HCT116 (cell line): Measurements from ENCODE around the gene WHRN.

Experiments used
- CEBPB ChIP-seq: IDR thresholded peaks from 2 replicates; pipeline ENCODE4 v1.6.1; 2012; ENCODE audit warnings: low read depth
- EZH2 ChIP-seq: fragments of 200-600 bp; sonication (generic); IDR thresholded peaks from 2 replicates; pipeline ENCODE4 v1.6.1; 2017; ENCODE audit warnings: antibody characterized with exemption, mixed run types
- EZH2phosphoT487 ChIP-seq: fragments of 200-600 bp; IDR thresholded peaks from 2 replicates; pipeline ENCODE4 v1.6.1; 2018; ENCODE audit warnings: antibody characterized with exemption, borderline replicate concordance
- FOSL1 ChIP-seq: IDR thresholded peaks from 2 replicates; pipeline ENCODE4 v1.6.1; 2012; ENCODE audit warnings: low read depth
- JUND ChIP-seq: IDR thresholded peaks from 2 replicates; pipeline ENCODE4 v1.6.1; 2012
- POLR2A ChIP-seq: IDR thresholded peaks from 2 replicates; pipeline ENCODE4 v1.7.0; 2011; ENCODE audit warnings: borderline replicate concordance; ENCODE audit not compliant: insufficient read depth, insufficient read length; ENCODE audit errors: extremely low read depth
- POLR2AphosphoS5 ChIP-seq: IDR thresholded peaks from 2 replicates; pipeline ENCODE4 v1.6.1; 2011; ENCODE audit warnings: mild to moderate bottlenecking, low read depth, low read length, moderate library complexity
- RAD21 ChIP-seq: IDR thresholded peaks from 2 replicates; pipeline ENCODE4 v1.6.1; 2012; ENCODE audit warnings: low read depth, mild to moderate bottlenecking
- SRF ChIP-seq: IDR thresholded peaks from 2 replicates; pipeline ENCODE4 v1.6.1; 2012; ENCODE audit warnings: low read depth
- ZNF274 ChIP-seq: fragments of 200-500 bp; sonication (Bioruptor generic); IDR thresholded peaks from 2 replicates; pipeline ENCODE4 v1.6.1; 2014; ENCODE audit warnings: mild to moderate bottlenecking, low read depth, low read length, inconsistent platforms
- TF ChIP-seq, protein P1 (sequence below), 3 experiments: fragments of 200-600 bp in 1 of 3; sonication (generic) in 1 of 3; IDR thresholded peaks in 2 of 3; conservative IDR thresholded peaks in 1 of 3; 2 replicates each; pipeline ENCODE4 v1.5.1; 2012 to 2017; ENCODE audit warnings: low read depth in 2 of 3, low read length in 2 of 3, antibody characterized with exemption in 1 of 3, borderline replicate concordance in 1 of 3, control low read depth in 1 of 3, mild to moderate bottlenecking in 1 of 3, mixed read lengths in 1 of 3, mixed run types in 1 of 3, moderate library complexity in 1 of 3; ENCODE audit not compliant: insufficient read depth in 1 of 3
- TF ChIP-seq, protein P2 (sequence below): IDR thresholded peaks from 2 replicates; pipeline ENCODE4 v1.6.1; 2012
- TF ChIP-seq, protein P3 (sequence below): IDR thresholded peaks from 2 replicates; pipeline ENCODE4 v1.6.1; 2012
- TF ChIP-seq, protein P4 (sequence below): IDR thresholded peaks from 2 replicates; pipeline ENCODE4 v1.6.1; 2011; ENCODE audit warnings: mild to moderate bottlenecking, low read length, moderate library complexity; ENCODE audit not compliant: insufficient replicate concordance; ENCODE audit errors: extremely low read depth

DNA sequence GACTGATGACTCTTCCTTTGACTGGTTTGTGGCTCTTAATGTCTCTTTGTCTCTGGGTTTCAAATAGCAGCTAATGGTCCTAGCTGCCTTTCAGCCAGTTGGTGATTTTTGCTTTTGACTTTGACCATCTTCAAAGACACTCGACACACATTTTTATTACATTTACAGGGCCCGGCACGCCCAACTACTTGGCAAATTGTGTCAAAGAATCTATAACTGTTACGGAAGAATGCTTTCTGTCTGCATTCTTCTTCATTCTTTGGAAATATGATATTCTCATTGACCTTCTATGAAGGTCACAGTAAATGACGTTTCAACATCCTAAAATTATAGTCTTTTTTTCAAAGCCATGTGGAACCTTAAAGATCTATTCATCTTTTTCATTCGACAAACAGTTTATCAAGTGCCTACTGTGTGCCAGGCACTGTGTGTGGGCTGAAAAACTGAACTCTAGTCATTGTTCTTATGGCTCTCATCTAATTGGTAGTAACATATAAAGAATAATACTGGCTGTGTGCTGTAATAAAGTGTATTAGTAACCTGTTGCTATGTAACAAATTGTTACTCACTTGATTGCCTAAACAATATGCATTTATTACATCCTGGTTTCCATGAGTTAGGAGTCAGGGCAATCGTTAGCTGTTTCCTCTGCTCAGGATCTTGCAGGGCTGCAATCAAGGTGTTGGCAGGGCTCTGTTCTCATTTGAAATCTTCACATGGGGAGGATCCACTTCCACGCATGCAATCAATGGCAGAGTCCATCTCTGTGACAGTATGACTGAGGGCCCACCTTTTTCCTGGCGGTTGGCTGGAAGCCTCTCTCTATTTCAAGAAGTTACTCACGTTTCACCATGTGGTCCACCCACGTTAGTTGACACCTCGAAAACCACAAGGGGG is 7.0 kb upstream of the WHRN start:
- TF ChIP-seq POLR2AphosphoS5, result no peak
- TF ChIP-seq EZH2phosphoT487, result no peak
- TF ChIP-seq, protein P1, sequence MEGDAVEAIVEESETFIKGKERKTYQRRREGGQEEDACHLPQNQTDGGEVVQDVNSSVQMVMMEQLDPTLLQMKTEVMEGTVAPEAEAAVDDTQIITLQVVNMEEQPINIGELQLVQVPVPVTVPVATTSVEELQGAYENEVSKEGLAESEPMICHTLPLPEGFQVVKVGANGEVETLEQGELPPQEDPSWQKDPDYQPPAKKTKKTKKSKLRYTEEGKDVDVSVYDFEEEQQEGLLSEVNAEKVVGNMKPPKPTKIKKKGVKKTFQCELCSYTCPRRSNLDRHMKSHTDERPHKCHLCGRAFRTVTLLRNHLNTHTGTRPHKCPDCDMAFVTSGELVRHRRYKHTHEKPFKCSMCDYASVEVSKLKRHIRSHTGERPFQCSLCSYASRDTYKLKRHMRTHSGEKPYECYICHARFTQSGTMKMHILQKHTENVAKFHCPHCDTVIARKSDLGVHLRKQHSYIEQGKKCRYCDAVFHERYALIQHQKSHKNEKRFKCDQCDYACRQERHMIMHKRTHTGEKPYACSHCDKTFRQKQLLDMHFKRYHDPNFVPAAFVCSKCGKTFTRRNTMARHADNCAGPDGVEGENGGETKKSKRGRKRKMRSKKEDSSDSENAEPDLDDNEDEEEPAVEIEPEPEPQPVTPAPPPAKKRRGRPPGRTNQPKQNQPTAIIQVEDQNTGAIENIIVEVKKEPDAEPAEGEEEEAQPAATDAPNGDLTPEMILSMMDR (IDR thresholded peaks at IDR 0.05 in 2 of 3, conservative IDR thresholded peaks at IDR 0.05 in 1 of 3; ENCODE audit: borderline replicate concordance in 1 of 3, insufficient read depth in 1 of 3, low read depth in 2 of 3, low read length in 2 of 3), result no peak
- TF ChIP-seq, protein P2, sequence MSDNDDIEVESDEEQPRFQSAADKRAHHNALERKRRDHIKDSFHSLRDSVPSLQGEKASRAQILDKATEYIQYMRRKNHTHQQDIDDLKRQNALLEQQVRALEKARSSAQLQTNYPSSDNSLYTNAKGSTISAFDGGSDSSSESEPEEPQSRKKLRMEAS, result no peak
- no peak for TF ChIP-seq CEBPB
- no peak for TF ChIP-seq POLR2A
- no peak for TF ChIP-seq SRF
- TF ChIP-seq, protein P3, sequence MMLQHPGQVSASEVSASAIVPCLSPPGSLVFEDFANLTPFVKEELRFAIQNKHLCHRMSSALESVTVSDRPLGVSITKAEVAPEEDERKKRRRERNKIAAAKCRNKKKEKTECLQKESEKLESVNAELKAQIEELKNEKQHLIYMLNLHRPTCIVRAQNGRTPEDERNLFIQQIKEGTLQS, result no peak
- TF ChIP-seq ZNF274, result no peak
- no peak for TF ChIP-seq RAD21
- TF ChIP-seq JUND, result no peak
- TF ChIP-seq FOSL1, result no peak
- TF ChIP-seq EZH2, result no peak
- TF ChIP-seq, protein P4, sequence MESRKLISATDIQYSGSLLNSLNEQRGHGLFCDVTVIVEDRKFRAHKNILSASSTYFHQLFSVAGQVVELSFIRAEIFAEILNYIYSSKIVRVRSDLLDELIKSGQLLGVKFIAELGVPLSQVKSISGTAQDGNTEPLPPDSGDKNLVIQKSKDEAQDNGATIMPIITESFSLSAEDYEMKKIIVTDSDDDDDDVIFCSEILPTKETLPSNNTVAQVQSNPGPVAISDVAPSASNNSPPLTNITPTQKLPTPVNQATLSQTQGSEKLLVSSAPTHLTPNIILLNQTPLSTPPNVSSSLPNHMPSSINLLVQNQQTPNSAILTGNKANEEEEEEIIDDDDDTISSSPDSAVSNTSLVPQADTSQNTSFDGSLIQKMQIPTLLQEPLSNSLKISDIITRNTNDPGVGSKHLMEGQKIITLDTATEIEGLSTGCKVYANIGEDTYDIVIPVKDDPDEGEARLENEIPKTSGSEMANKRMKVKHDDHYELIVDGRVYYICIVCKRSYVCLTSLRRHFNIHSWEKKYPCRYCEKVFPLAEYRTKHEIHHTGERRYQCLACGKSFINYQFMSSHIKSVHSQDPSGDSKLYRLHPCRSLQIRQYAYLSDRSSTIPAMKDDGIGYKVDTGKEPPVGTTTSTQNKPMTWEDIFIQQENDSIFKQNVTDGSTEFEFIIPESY, result no peak
